Transverse colon (tissue), 3 donors: Measurements from ENCODE around the gene BEST3.

Experiments
- POLR2A ChIP-seq: fragments of 450-650 bp; IDR thresholded peaks from one replicate; pipeline ENCODE4 v1.6.1; 2016; ENCODE audit warnings: antibody characterized with exemption, mild to moderate bottlenecking, moderate library complexity
- POLR2AphosphoS5 ChIP-seq, 3 donors: sonication (generic); formaldehyde crosslinking; IDR thresholded peaks; one replicate each; pipeline ENCODE4 v1.6.1; 2016; ENCODE audit warnings: antibody characterized with exemption in 3 of 3

DNA sequence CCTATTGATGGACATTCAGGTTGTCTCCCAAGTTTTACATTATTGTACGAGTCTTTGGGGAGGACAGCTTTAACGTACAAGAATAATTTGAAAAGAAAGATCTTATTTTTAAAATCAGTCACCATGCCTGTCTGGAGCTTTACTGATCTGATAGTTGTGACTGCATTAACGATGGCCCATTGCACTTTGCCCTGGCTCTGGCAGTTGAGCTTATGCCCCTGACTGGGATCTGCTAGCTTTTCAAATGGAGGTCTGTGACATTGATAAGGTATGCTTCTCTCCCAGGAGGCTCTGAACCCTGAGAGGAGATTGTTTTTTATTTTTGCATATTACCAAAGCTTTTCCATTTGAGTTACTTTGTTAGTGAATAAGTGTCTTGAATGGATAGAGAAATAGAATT, 21.6 kb upstream of the BEST3 start:
- TF ChIP-seq POLR2A = no peak
- TF ChIP-seq POLR2AphosphoS5 (IDR thresholded peaks at IDR 0.05) = no peak
